Vagina (tissue), 2 donors: ENCODE results near the gene RSU1.

ENCODE experiments used
- CTCF ChIP-seq, 3 experiments: fragments of 450-650 bp in 2 of 3; fragments of 200-600 bp in 1 of 3; sonication (generic) in 1 of 3; IDR thresholded peaks; one replicate each; pipeline ENCODE4 v1.5.1; 2017 to 2019; ENCODE audit warnings: antibody characterized with exemption in 3 of 3, mild to moderate bottlenecking in 2 of 3, moderate library complexity in 2 of 3
- POLR2A ChIP-seq, 2 donors: fragments of 450-650 bp; IDR thresholded peaks; one replicate each; pipeline ENCODE4 v1.6.1; 2017; ENCODE audit warnings: antibody characterized with exemption in 2 of 2, mild to moderate bottlenecking in 2 of 2, moderate library complexity in 2 of 2

- TF ChIP-seq CTCF (IDR thresholded peaks at IDR 0.05): no peak
- TF ChIP-seq POLR2A (IDR thresholded peaks at IDR 0.05): no peak
Measured at GRCh38 chr10:16832351-16833080, 15.3 kb upstream of the RSU1 start.
